Upper lobe of left lung (tissue), 6 donors: ENCODE data around the gene JDP2. TPM values are rescaled to one million over a fixed set of nuclear protein-coding genes. Genes with fewer than 3 reads are reported as not detected.

Experiments used
- ATAC-seq, 2 donors: fragments of 200-7000 bp; cut with Tn5 transposase; one replicate each; pipeline ENCODE4 v1.9.1; 2022; ENCODE audit warnings: mild to moderate bottlenecking in 2 of 2, moderate library complexity in 2 of 2; ENCODE audit not compliant: low FRiP score in 2 of 2
- DNase-seq, 2 donors: peaks; one replicate each; pipeline ENCODE4 v3.0.0-alpha.2; 2019 to 2020
- H3K27ac ChIP-seq, 4 donors: fragments of 200-600 bp; sonication (generic); one replicate each; pipeline ENCODE4 v1.5.1; 2016 to 2019
- H3K27me3 ChIP-seq, 4 donors: fragments of 200-600 bp; sonication (generic); one replicate each; pipeline ENCODE4 v1.5.1; 2017 to 2019
- H3K36me3 ChIP-seq, 4 donors: fragments of 200-600 bp; sonication (generic); one replicate each; pipeline ENCODE4 v1.5.1; 2016 to 2019
- H3K4me1 ChIP-seq, 4 donors: fragments of 200-600 bp; sonication (generic); one replicate each; pipeline ENCODE4 v1.5.1; 2018 to 2019
- H3K4me3 ChIP-seq, 4 donors: fragments of 200-600 bp; sonication (generic); one replicate each; pipeline ENCODE4 v1.5.1; 2017 to 2019; ENCODE audit warnings: mild to moderate bottlenecking in 2 of 4, moderate library complexity in 1 of 4
- H3K9me3 ChIP-seq, 4 donors: fragments of 200-600 bp; sonication (generic); one replicate each; pipeline ENCODE4 v1.5.1; 2018 to 2019
- EP300 ChIP-seq, 4 donors: sonication (generic); formaldehyde crosslinking; IDR thresholded peaks; one replicate each; pipeline ENCODE4 v1.5.1; 2017; ENCODE audit warnings: antibody characterized with exemption in 4 of 4, control low read depth in 2 of 4
- POLR2A ChIP-seq, 4 donors: fragments of 450-650 bp; IDR thresholded peaks; one replicate each; pipeline ENCODE4 v1.5.1; 2016 to 2017; ENCODE audit warnings: antibody characterized with exemption in 4 of 4, mild to moderate bottlenecking in 2 of 4
- POLR2AphosphoS5 ChIP-seq, 2 donors: sonication (generic); formaldehyde crosslinking; IDR thresholded peaks; one replicate each; pipeline ENCODE4 v1.5.1; 2017; ENCODE audit warnings: antibody characterized with exemption in 2 of 2
- WGBS, 2 donors: methylation state at CpG; one replicate each; pipeline ENCODE4 v1.1.5; 2017 to 2018; 5-methylcytosine and 5-hydroxymethylcytosine counted together
- total RNA-seq, 6 donors: library from RNA; depleted of rRNA in 4 of 6; stranded (reverse); fragments of >200 nt in 4 of 6; gene quantifications; one replicate each; pipeline versions ENCODE4 v1.1.0 to v1.2.1, GENCODE V29; 2016 to 2021
- TF ChIP-seq, protein P1 (sequence below), 6 experiments: fragments of 450-650 bp in 4 of 6; fragments of 200-600 bp in 2 of 6; sonication (generic) in 2 of 6; IDR thresholded peaks; one replicate each; pipeline ENCODE4 v1.5.1; 2016 to 2019; ENCODE audit warnings: antibody characterized with exemption in 6 of 6
- donor health status: DM: no; HTN: no; CAD: no; lungs with moderate emphysema.
- donor health status: DM: no; HTN: yes; CAD: no; lungs with severe emphysema.

Gene JDP2
- total RNA-seq, 6 donors from 2014 or later = 60.5 to 150 (median 110) TPM

DNA sequence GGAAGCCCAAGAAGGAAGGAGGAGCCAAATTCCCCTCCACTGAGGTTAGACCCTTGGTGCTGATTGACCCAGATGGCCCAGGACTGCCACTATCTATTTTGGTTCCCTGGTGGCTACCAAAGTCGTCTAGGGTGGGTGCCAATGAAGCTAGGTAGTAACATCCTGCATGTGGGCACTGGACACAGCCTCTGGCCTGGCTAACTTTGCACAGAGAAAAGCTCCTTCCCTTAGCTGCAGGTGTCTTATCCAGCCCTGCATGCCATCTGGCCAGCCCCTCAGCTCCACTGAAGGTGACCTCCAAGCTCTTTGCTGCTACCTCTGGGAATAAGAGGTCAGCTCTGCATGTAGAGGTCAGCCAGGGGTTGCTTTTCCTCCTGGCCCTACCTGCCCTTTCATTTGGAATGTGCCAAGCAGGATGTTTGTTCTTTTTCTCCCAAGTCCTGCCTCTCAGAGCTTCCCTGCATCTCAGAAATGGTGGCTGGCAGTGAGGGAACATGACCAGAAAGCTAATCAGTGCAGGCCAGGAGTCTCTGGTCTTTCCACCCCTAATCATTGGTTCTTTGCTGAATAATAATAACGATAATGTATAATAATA, 34.0 kb downstream of the JDP2 start:
- TF ChIP-seq POLR2A (IDR thresholded peaks at IDR 0.05) = no peak
- TF ChIP-seq EP300 (IDR thresholded peaks at IDR 0.05) = no peak
- TF ChIP-seq POLR2AphosphoS5 (IDR thresholded peaks at IDR 0.05) = no peak
- TF ChIP-seq, protein P1, sequence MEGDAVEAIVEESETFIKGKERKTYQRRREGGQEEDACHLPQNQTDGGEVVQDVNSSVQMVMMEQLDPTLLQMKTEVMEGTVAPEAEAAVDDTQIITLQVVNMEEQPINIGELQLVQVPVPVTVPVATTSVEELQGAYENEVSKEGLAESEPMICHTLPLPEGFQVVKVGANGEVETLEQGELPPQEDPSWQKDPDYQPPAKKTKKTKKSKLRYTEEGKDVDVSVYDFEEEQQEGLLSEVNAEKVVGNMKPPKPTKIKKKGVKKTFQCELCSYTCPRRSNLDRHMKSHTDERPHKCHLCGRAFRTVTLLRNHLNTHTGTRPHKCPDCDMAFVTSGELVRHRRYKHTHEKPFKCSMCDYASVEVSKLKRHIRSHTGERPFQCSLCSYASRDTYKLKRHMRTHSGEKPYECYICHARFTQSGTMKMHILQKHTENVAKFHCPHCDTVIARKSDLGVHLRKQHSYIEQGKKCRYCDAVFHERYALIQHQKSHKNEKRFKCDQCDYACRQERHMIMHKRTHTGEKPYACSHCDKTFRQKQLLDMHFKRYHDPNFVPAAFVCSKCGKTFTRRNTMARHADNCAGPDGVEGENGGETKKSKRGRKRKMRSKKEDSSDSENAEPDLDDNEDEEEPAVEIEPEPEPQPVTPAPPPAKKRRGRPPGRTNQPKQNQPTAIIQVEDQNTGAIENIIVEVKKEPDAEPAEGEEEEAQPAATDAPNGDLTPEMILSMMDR (IDR thresholded peaks at IDR 0.05) = no peak
- Histone ChIP-seq H3K36me3 (peaks cover 0 to 61% (median 30%) of the 10 kb centered on the region in 4 donors), H3K4me3 (no peak overlapping the region), H3K4me1 (peaks cover 17 to 34% (median 25%) of the 10 kb centered on the region in 4 donors), H3K27ac (no peak overlapping the region), H3K27me3 (no peaks in the 10 kb centered on the region), H3K9me3 (no peaks in the 10 kb centered on the region)
- DNase-seq (no peak), ATAC-seq (no peak)
- 59 to 66% methylated on average over 2 of the region's 2 CpGs for WGBS, 2 donors

DNA sequence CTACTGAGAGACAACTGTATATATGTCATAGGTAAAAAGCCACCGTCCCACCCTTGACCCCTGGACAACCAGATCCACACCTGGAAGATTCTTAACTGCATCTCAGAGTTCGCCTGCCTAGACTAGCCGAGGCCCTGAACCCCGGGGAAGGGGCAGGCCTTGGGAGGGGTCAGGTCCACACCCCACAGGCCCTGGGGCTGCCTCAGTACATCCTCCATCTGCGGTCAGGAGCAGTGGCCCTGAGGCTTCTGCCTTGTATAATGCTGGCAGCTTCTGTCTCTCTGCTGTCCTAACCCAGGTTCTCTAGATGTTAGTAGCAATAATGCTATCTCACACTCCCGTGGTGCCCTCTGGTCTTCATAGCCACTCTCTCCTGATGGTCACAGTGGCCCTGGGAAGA, 36.8 kb downstream of the JDP2 start:
- DNase-seq (no peak), ATAC-seq (no peak)
- peaks cover 12 to 27% (median 20%) of the 10 kb centered on the region in 4 donors for H3K4me1 ChIP-seq
- H3K27me3 ChIP-seq = no peaks in the 10 kb centered on the region
- TF ChIP-seq POLR2A (IDR thresholded peaks at IDR 0.05) (no peak), POLR2AphosphoS5 (IDR thresholded peaks at IDR 0.05) (no peak), EP300 (IDR thresholded peaks at IDR 0.05) (no peak)
- TF ChIP-seq, protein P1 (IDR thresholded peaks at IDR 0.05) = no peak
- 87 to 95% methylated on average over 3 to 6 of the region's 6 CpGs for WGBS, 2 donors
- H3K27ac ChIP-seq = no peak overlapping the region
- H3K9me3 ChIP-seq = no peaks in the 10 kb centered on the region
- peaks cover 0 to 78% (median 41%) of the 10 kb centered on the region in 4 donors for H3K36me3 ChIP-seq
- no peak overlapping the region for H3K4me3 ChIP-seq

DNA sequence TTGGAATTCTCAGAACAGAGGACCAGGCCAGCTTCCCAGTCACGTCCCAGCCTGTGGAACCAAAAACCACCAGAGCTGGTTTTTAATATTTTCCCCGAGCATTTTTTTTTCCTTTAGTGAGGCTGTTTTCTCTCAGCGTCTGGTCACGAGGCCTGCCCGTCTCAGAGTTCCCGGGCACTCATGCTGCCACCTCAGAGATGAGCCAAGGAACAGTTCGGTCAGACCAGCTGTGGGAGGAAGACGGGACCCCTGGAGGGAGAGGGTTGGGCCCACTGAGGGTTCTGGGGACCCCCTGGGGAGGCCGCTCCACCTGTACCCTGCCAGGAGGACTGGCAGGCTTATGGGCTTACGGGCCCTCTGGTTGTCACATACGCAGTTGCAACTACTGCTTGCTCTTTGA, 39.9 kb downstream of the JDP2 start:
- H3K9me3 ChIP-seq = no peaks in the 10 kb centered on the region
- peak overlapping the region in 1 of 4 donors; percentile 2 for H3K27ac ChIP-seq
- ATAC-seq (no peak), DNase-seq (peak in 1 of 2 donors; percentile 47)
- no peak overlapping the region for H3K4me3 ChIP-seq
- peaks cover 7 to 80% (median 57%) of the 10 kb centered on the region in 4 donors for H3K36me3 ChIP-seq
- H3K27me3 ChIP-seq = no peaks in the 10 kb centered on the region
- 95% methylated on average over 9 to 11 of the region's 11 CpGs for WGBS, 2 donors
- TF ChIP-seq, protein P1 (IDR thresholded peaks at IDR 0.05) = no peak
- TF ChIP-seq POLR2A (IDR thresholded peaks at IDR 0.05) (no peak), POLR2AphosphoS5 (IDR thresholded peaks at IDR 0.05) (no peak), EP300 (IDR thresholded peaks at IDR 0.05) (no peak)
- peaks cover 3 to 37% (median 27%) of the 10 kb centered on the region in 4 donors for H3K4me1 ChIP-seq

- H3K36me3 ChIP-seq = peaks cover 7 to 80% (median 48%) of the 10 kb centered on the region in 4 donors
- H3K27ac ChIP-seq = peak overlapping the region in 2 of 4 donors; percentile 28 to 61
These were observed 41.3 kb downstream of the JDP2 start for GRCh38 chr14:75469164-75469563.

More at GRCh38 chr14:75469164-75469563, 41.3 kb downstream of the JDP2 start:
- TF ChIP-seq POLR2AphosphoS5 (IDR thresholded peaks at IDR 0.05) (no peak), EP300 (IDR thresholded peaks at IDR 0.05) (no peak), POLR2A (IDR thresholded peaks at IDR 0.05) (no peak)
- TF ChIP-seq, protein P1 (IDR thresholded peaks at IDR 0.05) = no peak
- Histone ChIP-seq H3K4me3 (no peak overlapping the region), H3K4me1 (peaks cover 3 to 37% (median 27%) of the 10 kb centered on the region in 4 donors), H3K27me3 (no peaks in the 10 kb centered on the region), H3K9me3 (no peaks in the 10 kb centered on the region)
- DNase-seq (no peak), ATAC-seq (no peak)
- WGBS, 2 donors = 88 to 93% methylated on average over 10 to 16 of the region's 16 CpGs
